Gastroesophageal sphincter (tissue), 4 donors: ENCODE measurements around the gene SANBR. TPM values are rescaled to one million over a fixed set of nuclear protein-coding genes. Genes with fewer than 3 reads are reported as not detected.

Source experiments
- ATAC-seq: fragments of 150-250 bp; one replicate; pipeline ENCODE4 v1.9.1; 2016; ENCODE audit warnings: mild to moderate bottlenecking, moderate library complexity
- H3K27ac ChIP-seq, 4 donors: fragments of 200-600 bp; sonication (generic) in 3 of 4; 1 replicate in 3 of 4; 2 replicates in 1 of 4; pipeline ENCODE4 v1.5.1; 2016 to 2019
- H3K27me3 ChIP-seq: fragments of 200-600 bp; sonication (generic); one replicate; pipeline ENCODE4 v1.5.1; 2019
- H3K36me3 ChIP-seq, 2 donors: fragments of 200-600 bp; sonication (generic); one replicate each; pipeline ENCODE4 v1.5.1; 2019; ENCODE audit warnings: control low read depth in 1 of 2
- H3K4me1 ChIP-seq, 3 donors: fragments of 200-600 bp; sonication (generic); 1 replicate in 2 of 3; 2 replicates in 1 of 3; pipeline ENCODE4 v1.5.1; 2016 to 2019; ENCODE audit warnings: control low read depth in 2 of 3
- H3K4me3 ChIP-seq, 2 donors: fragments of 200-600 bp; sonication (generic); one replicate each; pipeline ENCODE4 v1.5.1; 2019; ENCODE audit warnings: mild to moderate bottlenecking in 1 of 2, moderate library complexity in 1 of 2
- H3K9me3 ChIP-seq, 3 donors: fragments of 200-600 bp; sonication (generic); one replicate each; pipeline ENCODE4 v1.5.1; 2017 to 2019; ENCODE audit warnings: control low read depth in 2 of 3
- EP300 ChIP-seq: sonication (generic); formaldehyde crosslinking; IDR thresholded peaks from one replicate; pipeline ENCODE4 v1.6.1; 2017; ENCODE audit warnings: antibody characterized with exemption, mild to moderate bottlenecking
- POLR2A ChIP-seq, 2 donors: fragments of 450-650 bp; IDR thresholded peaks; one replicate each; pipeline ENCODE4 v1.6.1; 2017; ENCODE audit warnings: antibody characterized with exemption in 2 of 2, mild to moderate bottlenecking in 2 of 2, moderate library complexity in 1 of 2
- POLR2AphosphoS5 ChIP-seq: sonication (generic); formaldehyde crosslinking; IDR thresholded peaks from one replicate; pipeline ENCODE4 v1.6.1; 2017; ENCODE audit warnings: antibody characterized with exemption
- WGBS, 2 donors: methylation state at CpG; one replicate each; pipeline ENCODE4 v1.1.5; 2018; ENCODE audit warnings: low coverage in 1 of 2; 5-methylcytosine and 5-hydroxymethylcytosine counted together
- total RNA-seq, 4 donors: library from RNA; depleted of rRNA; stranded (reverse); fragments of >200 nt; gene quantifications; one replicate each; pipeline ENCODE4 v1.1.0, GENCODE V29; 2016
- TF ChIP-seq, protein P1 (sequence below), 4 experiments: fragments of 200-600 bp in 2 of 4; fragments of 450-650 bp in 2 of 4; sonication (generic) in 1 of 4; IDR thresholded peaks; one replicate each; pipeline ENCODE4 v1.5.1; 2017 to 2019; ENCODE audit warnings: antibody characterized with exemption in 4 of 4, mild to moderate bottlenecking in 2 of 4, moderate library complexity in 2 of 4

The SANBR gene
- total RNA-seq, 4 donors from 2014 or later, result 2.2 to 7.5 (median 5.8) TPM

DNA sequence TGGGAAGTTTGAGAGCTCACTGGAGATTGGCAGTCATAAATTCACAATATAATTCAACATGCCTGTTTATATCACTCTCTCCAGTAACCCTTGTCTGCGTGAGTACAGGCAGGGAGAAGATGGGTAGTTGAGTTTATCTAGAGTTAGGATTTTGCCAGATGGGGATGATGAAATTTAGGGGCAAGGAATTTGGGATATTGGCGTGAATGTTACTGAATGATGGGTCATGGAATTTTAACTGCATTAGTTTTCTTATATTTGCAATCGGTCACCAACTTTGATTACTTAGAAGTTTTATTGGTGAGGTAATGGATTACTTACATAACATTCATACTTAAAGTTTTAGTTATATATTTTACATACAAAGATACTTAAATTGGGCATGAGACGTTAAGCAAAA, 35.1 kb downstream of the SANBR start:
- H3K27me3 ChIP-seq, result no peaks in the 10 kb centered on the region
- ATAC-seq, result no peak
- no peaks in the 10 kb centered on the region for H3K4me1 ChIP-seq
- H3K9me3 ChIP-seq, result no peaks in the 10 kb centered on the region
- H3K4me3 ChIP-seq, result no peak overlapping the region
- H3K36me3 ChIP-seq, result peaks cover 0 to 32% of the 10 kb centered on the region in 2 donors
- no peak overlapping the region for H3K27ac ChIP-seq
- 93 to 96% methylated on average over 4 of the region's 4 CpGs for WGBS, 2 donors
- TF ChIP-seq EP300 (no peak), POLR2A (IDR thresholded peaks at IDR 0.05) (no peak), POLR2AphosphoS5 (no peak)
- TF ChIP-seq, protein P1, sequence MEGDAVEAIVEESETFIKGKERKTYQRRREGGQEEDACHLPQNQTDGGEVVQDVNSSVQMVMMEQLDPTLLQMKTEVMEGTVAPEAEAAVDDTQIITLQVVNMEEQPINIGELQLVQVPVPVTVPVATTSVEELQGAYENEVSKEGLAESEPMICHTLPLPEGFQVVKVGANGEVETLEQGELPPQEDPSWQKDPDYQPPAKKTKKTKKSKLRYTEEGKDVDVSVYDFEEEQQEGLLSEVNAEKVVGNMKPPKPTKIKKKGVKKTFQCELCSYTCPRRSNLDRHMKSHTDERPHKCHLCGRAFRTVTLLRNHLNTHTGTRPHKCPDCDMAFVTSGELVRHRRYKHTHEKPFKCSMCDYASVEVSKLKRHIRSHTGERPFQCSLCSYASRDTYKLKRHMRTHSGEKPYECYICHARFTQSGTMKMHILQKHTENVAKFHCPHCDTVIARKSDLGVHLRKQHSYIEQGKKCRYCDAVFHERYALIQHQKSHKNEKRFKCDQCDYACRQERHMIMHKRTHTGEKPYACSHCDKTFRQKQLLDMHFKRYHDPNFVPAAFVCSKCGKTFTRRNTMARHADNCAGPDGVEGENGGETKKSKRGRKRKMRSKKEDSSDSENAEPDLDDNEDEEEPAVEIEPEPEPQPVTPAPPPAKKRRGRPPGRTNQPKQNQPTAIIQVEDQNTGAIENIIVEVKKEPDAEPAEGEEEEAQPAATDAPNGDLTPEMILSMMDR (IDR thresholded peaks at IDR 0.05), result no peak

DNA sequence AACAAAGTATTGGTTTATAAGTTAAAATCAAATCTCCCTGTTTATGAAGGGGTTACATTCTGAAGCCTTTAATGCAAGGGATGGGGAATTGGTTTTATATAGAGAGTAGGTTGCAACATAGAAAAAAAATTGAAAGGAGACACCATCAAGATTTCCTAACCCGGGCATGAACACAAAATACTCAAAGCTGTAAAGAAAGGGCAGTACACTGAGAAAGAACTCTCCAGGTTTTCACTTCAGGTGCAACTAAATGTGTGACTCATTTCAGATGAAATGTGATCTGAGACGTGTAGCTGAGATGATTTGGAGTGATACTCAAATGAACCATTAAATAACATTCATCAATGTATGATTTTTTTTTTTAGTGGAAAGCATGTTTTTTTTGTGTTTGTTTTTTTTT, 43.6 kb downstream of the SANBR start:
- ATAC-seq, result no peak
- H3K27me3 ChIP-seq, result no peaks in the 10 kb centered on the region
- H3K4me1 ChIP-seq, result no peaks in the 10 kb centered on the region
- no peak overlapping the region for H3K4me3 ChIP-seq
- 75 to 84% methylated on average over 2 of the region's 2 CpGs for WGBS, 2 donors
- H3K27ac ChIP-seq, result no peak overlapping the region
- TF ChIP-seq EP300, result no peak
- TF ChIP-seq, protein P1 (IDR thresholded peaks at IDR 0.05), result no peak
- TF ChIP-seq POLR2A (IDR thresholded peaks at IDR 0.05), result no peak
- no peak for TF ChIP-seq POLR2AphosphoS5
- no peaks in the 10 kb centered on the region for H3K9me3 ChIP-seq
- H3K36me3 ChIP-seq, result peaks cover 0 to 78% of the 10 kb centered on the region in 2 donors

DNA sequence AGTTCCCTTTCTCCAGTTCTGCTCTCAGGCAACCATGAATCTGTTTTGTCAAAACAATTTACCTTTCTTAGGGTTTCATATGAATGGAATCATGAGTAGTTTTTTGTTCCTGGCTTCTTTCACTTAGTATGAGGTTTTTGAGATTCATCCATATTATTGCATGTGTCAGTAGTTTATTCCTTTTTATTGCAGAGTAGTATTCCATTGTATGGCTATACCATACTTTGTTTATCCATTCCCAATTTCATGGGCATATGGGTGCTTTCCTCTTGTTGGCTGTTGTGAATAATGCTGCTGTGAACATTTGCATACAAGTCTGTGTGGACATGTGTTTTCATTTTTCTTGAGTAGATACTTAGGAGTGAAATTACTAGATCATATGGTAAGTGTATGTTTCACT, 46.0 kb downstream of the SANBR start:
- no peak for ATAC-seq
- H3K9me3 ChIP-seq, result no peaks in the 10 kb centered on the region
- H3K36me3 ChIP-seq, result peaks cover 0 to 71% of the 10 kb centered on the region in 2 donors
- no peaks in the 10 kb centered on the region for H3K4me1 ChIP-seq
- no peak overlapping the region for H3K4me3 ChIP-seq
- TF ChIP-seq EP300 (no peak), POLR2A (IDR thresholded peaks at IDR 0.05) (no peak)
- H3K27me3 ChIP-seq, result no peaks in the 10 kb centered on the region
- no peak overlapping the region for H3K27ac ChIP-seq

DNA sequence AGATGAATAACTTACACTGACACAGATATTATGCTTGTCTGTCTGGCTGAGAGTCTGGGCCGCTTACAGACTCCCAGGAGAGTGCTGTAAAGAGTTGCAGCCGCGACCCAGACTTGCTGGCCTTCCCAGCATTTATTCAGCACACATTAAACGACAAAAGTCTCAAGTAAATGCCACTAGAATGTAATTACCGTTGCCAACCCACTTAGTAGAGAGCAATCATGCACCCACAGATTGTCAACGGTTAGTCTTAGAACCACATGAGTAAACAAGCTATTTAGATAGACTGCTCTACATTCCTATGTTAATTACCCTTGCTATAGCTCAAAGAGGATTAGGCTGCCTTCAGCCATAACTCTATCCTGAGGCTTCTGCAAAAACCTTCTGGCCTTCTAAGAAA, 48.5 kb downstream of the SANBR start:
- TF ChIP-seq POLR2AphosphoS5, result no peak
- TF ChIP-seq, protein P1 (IDR thresholded peaks at IDR 0.05), result no peak
- no peak for TF ChIP-seq EP300
- TF ChIP-seq POLR2A (IDR thresholded peaks at IDR 0.05), result no peak
- peaks cover 0 to 82% of the 10 kb centered on the region in 2 donors for H3K36me3 ChIP-seq

More for the DNA sequence above, 48.5 kb downstream of the SANBR start:
- no peaks in the 10 kb centered on the region for H3K27me3 ChIP-seq
- WGBS, 2 donors, result 90 to 96% methylated on average over 3 to 6 of the region's 6 CpGs
- no peak overlapping the region for H3K4me3 ChIP-seq
- no peaks in the 10 kb centered on the region for H3K4me1 ChIP-seq
- H3K9me3 ChIP-seq, result no peaks in the 10 kb centered on the region
- ATAC-seq, result no peak
- H3K27ac ChIP-seq, result no peak overlapping the region

Other genes starting within 250 kb of the SANBR start
- gene REL, start 184.3 kb upstream of the SANBR start, total RNA-seq, result 10 to 100 TPM in 1 of 4 donors, 1 to 10 TPM in 3; 8.3 to 13.3 (median 9.5) TPM
- gene PEX13, start 48.2 kb upstream of the SANBR start, total RNA-seq, result 10 to 100 TPM; 26.3 to 48.5 (median 42.1) TPM
- gene PUS10, start 47.6 kb upstream of the SANBR start, total RNA-seq, result 1 to 10 TPM; 2.1 to 6.7 (median 4.4) TPM
- 10 to 100 TPM; 24.0 to 41.6 (median 30.9) TPM for gene C2orf74, start 96.3 kb downstream of the SANBR start, total RNA-seq